H1 (cell line): ENCODE results near the gene PYY. TPM values are rescaled to one million over a fixed set of nuclear protein-coding genes. Genes with fewer than 3 reads are reported as not detected.

Source experiments
- HDAC2 ChIP-seq, 2 experiments: fragments of 300-600 bp in 1 of 2; sonication (generic) in 1 of 2; IDR thresholded peaks; 2 replicates each; pipeline ENCODE4 v1.6.1; 2011 to 2012; ENCODE audit warnings: low read depth in 2 of 2, low read length in 2 of 2, mild to moderate bottlenecking in 2 of 2, moderate library complexity in 2 of 2, borderline replicate concordance in 1 of 2, inconsistent platforms in 1 of 2
- RBBP5 ChIP-seq: IDR thresholded peaks from 2 replicates; pipeline ENCODE4 v1.7.1; 2012; ENCODE audit warnings: low read depth, mild to moderate bottlenecking, inconsistent platforms, low read length, moderate library complexity, borderline replicate concordance
- RXRA ChIP-seq: IDR thresholded peaks from 2 replicates; pipeline ENCODE4 v1.6.1; 2011; ENCODE audit warnings: low read depth, mild to moderate bottlenecking, low read length, moderate library complexity; ENCODE audit not compliant: insufficient read depth
- polyA plus RNA-seq, 7 experiments: library from polyadenylated mRNA; depleted of rRNA in 3 of 7; stranded (reverse) in 5 of 7; unstranded in 2 of 7; fragments of >200 nt in 5 of 7; fragments of 200-250 nt in 2 of 7; gene quantifications; 1 replicate in 5 of 7; 2 replicates in 1 of 7; 4 replicates in 1 of 7; pipeline versions ENCODE4 v1.2.1 to v1.2.3, GENCODE V29; 2011 to 2013; ENCODE audit warnings: missing spikeins in 2 of 7, mixed read lengths in 2 of 7
- total RNA-seq: library from RNA; stranded (reverse); fragmentation: NEBNext Ultra II Directional; extraction: Animal tissue kit (Norgen Biotek cat#: 25700); gene quantifications from 2 replicates; pipeline ENCODE4 v1.2.1, GENCODE V29; 2021
- TF ChIP-seq, protein P1 (sequence below): fragments of 300-600 bp; sonication (generic); IDR thresholded peaks from 2 replicates; pipeline ENCODE4 v1.7.1; 2012; ENCODE audit warnings: low read length, moderate library complexity, mild to moderate bottlenecking, inconsistent platforms; ENCODE audit not compliant: insufficient replicate concordance

The PYY gene
- total and polyA plus RNA-seq, 2 of the 8 experiments (the other 6 are each of a cell fraction or from before 2014, with no cell fraction given) = 0.93 to 3.4 TPM

DNA sequence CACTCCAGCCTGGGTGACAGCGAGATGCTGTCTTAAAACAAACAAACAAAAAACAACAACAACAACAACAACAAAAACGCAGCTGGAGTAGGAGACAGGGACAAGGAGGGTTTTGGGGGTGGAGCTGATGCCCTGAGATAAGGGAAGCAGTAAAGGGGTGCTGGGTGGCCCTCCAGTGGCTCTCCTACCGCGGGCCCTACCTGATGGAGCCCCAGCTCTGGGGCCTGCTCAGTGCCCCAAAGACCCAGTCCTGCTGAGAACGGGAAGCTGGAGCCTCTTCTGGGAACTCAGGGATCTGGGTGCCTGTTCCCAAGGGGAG, 29.4 kb upstream of the PYY start (continued):
- TF ChIP-seq, protein P1, sequence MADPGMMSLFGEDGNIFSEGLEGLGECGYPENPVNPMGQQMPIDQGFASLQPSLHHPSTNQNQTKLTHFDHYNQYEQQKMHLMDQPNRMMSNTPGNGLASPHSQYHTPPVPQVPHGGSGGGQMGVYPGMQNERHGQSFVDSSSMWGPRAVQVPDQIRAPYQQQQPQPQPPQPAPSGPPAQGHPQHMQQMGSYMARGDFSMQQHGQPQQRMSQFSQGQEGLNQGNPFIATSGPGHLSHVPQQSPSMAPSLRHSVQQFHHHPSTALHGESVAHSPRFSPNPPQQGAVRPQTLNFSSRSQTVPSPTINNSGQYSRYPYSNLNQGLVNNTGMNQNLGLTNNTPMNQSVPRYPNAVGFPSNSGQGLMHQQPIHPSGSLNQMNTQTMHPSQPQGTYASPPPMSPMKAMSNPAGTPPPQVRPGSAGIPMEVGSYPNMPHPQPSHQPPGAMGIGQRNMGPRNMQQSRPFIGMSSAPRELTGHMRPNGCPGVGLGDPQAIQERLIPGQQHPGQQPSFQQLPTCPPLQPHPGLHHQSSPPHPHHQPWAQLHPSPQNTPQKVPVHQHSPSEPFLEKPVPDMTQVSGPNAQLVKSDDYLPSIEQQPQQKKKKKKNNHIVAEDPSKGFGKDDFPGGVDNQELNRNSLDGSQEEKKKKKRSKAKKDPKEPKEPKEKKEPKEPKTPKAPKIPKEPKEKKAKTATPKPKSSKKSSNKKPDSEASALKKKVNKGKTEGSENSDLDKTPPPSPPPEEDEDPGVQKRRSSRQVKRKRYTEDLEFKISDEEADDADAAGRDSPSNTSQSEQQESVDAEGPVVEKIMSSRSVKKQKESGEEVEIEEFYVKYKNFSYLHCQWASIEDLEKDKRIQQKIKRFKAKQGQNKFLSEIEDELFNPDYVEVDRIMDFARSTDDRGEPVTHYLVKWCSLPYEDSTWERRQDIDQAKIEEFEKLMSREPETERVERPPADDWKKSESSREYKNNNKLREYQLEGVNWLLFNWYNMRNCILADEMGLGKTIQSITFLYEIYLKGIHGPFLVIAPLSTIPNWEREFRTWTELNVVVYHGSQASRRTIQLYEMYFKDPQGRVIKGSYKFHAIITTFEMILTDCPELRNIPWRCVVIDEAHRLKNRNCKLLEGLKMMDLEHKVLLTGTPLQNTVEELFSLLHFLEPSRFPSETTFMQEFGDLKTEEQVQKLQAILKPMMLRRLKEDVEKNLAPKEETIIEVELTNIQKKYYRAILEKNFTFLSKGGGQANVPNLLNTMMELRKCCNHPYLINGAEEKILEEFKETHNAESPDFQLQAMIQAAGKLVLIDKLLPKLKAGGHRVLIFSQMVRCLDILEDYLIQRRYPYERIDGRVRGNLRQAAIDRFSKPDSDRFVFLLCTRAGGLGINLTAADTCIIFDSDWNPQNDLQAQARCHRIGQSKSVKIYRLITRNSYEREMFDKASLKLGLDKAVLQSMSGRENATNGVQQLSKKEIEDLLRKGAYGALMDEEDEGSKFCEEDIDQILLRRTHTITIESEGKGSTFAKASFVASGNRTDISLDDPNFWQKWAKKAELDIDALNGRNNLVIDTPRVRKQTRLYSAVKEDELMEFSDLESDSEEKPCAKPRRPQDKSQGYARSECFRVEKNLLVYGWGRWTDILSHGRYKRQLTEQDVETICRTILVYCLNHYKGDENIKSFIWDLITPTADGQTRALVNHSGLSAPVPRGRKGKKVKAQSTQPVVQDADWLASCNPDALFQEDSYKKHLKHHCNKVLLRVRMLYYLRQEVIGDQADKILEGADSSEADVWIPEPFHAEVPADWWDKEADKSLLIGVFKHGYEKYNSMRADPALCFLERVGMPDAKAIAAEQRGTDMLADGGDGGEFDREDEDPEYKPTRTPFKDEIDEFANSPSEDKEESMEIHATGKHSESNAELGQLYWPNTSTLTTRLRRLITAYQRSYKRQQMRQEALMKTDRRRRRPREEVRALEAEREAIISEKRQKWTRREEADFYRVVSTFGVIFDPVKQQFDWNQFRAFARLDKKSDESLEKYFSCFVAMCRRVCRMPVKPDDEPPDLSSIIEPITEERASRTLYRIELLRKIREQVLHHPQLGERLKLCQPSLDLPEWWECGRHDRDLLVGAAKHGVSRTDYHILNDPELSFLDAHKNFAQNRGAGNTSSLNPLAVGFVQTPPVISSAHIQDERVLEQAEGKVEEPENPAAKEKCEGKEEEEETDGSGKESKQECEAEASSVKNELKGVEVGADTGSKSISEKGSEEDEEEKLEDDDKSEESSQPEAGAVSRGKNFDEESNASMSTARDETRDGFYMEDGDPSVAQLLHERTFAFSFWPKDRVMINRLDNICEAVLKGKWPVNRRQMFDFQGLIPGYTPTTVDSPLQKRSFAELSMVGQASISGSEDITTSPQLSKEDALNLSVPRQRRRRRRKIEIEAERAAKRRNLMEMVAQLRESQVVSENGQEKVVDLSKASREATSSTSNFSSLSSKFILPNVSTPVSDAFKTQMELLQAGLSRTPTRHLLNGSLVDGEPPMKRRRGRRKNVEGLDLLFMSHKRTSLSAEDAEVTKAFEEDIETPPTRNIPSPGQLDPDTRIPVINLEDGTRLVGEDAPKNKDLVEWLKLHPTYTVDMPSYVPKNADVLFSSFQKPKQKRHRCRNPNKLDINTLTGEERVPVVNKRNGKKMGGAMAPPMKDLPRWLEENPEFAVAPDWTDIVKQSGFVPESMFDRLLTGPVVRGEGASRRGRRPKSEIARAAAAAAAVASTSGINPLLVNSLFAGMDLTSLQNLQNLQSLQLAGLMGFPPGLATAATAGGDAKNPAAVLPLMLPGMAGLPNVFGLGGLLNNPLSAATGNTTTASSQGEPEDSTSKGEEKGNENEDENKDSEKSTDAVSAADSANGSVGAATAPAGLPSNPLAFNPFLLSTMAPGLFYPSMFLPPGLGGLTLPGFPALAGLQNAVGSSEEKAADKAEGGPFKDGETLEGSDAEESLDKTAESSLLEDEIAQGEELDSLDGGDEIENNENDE = no peak
- TF ChIP-seq RXRA (no peak), HDAC2 (IDR thresholded peaks at IDR 0.05; ENCODE audit: borderline replicate concordance in 1 of 2, low read depth in 2 of 2, low read length in 2 of 2) (no peak), RBBP5 (no peak)
